ELF-1 (cell line): Measurements from ENCODE around the gene PTPRCAP.
"Not testable (repeated sequence)": the region's sequence is repeated elsewhere in the genome, so short reads cannot be mapped to it uniquely, and the experiment has no call there.

Experiments
- DNase-seq: peaks from one replicate; pipeline ENCODE4 v3.0.0-alpha.2; 2016; ENCODE audit warnings: low read depth, low spot score

The PTPRCAP gene

DNA sequence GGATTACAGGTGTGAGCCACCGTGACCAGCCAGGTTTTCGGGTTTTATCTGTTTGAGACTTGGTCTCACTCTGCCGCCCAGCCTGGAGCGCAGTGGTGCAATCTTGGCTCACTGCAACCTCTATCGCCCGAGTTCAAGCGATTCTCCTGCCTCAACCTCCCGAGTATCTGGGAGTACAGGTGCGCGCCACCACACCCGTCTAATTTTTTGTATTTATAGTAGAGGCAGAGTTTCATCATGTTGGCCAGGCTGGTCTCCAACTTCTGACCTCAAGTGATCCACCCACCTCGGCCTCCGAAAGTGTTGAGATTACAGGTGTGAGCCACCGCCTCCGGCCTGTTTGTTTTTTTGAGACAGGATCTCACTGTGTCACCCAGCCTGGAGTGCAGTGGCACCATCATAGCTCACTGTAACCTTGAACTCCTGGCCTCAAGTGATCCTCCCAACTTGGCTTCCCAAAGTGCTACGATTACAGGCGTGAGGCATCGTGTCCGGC lies 10.1 kb downstream of the PTPRCAP start:
- DNase-seq: not testable (repeated sequence)

GRCh38 chr11:67423891-67424613 lies 13.4 kb downstream of the PTPRCAP start:
- DNase-seq: no peak

DNA sequence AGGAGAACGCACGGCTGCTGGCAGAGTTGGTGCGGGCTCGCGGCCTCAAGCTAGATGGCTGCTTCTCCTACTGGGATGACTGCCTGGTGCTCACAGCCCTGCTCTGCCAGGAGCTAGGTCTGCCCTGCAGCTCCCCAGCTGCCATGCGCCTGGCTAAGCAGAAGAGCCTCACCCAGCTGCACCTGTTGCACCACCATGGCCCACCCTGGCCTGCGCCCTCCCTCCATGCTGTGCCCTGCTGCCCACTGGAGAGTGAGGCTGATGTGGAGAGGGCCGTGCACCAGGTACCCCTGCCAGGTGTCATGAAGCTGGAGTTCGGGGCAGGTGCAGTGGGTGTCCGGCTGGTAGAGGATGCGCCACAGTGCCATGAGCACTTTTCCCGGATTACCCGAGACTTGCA lies 14.0 kb downstream of the PTPRCAP start:
- no peak for DNase-seq

GRCh38 chr11:67422891-67423290 lies 14.6 kb downstream of the PTPRCAP start:
- DNase-seq: no peak

DNA sequence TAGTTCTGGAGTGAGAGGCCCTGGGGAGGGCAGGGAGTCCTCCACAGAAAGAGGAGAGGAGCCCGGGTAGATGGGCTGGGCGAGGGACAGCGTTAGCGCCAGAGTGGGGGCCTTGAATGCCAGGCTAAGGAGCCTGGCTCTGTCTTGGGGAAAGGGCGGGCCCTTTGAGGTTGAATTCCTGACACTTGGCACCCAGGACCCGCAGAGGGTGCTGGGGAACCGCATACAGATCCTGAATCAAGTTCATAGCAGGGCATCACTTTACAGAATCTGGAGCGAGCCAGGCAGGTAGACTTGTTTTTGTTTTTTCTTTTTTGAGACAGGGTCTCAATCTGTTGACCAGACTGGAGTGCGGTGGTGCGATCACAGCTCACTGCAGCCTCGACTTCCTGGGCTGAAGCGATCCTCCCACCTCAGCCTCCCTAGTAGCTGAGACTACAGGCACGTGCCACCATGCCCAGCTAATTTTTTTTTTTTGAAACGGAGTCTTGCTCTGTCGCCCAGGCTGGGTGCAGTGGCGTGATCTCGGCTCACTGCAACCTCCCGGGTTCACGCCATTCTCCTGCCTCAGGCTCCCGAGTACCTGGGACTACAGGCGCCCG lies 16.0 kb downstream of the PTPRCAP start:
- no peak for DNase-seq

GRCh38 chr11:67420646-67421429 lies 16.6 kb downstream of the PTPRCAP start:
- DNase-seq: peak; percentile 94

DNA sequence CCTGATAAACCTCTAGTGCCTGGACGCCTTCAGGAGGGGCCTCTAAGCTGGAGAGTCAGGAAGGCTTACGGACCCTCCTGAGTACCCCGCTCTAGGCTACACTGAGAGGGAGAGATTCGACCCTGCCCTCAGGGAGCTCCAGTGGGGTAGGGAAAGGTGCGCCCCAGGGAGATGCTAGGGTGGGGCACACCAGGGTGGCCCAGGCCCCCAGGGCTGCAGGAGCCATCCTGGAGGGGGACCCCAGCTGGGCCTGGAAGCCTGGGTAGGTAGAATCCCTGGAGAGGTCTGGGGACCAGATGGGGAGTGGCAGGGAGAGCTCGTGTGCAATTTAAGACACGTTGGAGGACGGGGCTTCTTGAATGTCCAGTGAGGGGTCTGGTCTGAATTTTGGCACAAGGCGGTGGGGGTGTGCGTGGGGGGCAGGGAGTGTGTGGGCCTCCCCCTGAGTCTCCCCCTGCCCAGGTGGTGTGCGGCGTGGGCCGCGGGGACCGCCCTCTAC lies 17.3 kb downstream of the PTPRCAP start:
- DNase-seq: no peak

- DNase-seq: no peak
Measured at GRCh38 chr11:67419325-67420049, 18.0 kb downstream of the PTPRCAP start.

DNA sequence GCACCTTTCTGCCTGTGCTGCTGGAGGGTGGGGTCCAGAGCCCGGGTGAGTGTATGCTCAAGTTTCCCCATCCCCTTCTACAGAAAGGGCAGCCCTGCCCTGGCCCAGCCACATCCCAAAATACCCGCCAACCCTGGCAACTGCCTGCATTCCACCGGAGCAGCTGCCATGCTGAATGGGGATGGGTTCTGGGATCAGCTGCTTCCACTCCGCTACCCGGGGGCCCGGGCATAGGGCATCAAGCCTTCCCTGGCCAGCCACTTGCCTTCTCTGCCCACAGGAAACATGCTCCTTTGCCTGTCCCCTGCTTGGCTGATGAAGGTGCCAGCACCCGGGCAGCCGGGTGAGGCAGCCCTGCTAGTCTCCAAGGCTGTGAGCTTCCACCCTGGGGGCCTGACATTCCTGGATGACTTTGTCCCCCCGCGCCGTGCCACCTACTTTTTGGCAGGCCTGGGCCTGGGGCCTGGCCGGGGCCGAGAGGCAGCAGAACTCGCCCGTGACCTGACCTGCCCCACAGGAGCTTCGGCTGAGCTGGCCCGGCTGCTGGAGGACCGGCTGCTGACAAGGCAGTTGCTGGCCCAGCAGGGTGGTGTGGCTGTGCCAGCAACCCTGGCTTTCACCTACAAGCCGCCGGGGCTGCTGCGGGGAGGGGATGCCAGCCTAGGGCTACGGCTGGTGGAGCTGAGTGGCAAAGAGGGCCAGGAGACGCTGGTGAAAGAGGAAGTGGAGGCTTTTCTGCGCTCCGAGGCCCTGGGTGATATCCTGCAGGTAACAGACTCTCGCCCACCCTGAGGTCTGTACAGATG lies 18.8 kb downstream of the PTPRCAP start:
- no peak for DNase-seq

- DNase-seq: no peak
Measured at GRCh38 chr11:67417425-67417824, 20.1 kb downstream of the PTPRCAP start.

DNA sequence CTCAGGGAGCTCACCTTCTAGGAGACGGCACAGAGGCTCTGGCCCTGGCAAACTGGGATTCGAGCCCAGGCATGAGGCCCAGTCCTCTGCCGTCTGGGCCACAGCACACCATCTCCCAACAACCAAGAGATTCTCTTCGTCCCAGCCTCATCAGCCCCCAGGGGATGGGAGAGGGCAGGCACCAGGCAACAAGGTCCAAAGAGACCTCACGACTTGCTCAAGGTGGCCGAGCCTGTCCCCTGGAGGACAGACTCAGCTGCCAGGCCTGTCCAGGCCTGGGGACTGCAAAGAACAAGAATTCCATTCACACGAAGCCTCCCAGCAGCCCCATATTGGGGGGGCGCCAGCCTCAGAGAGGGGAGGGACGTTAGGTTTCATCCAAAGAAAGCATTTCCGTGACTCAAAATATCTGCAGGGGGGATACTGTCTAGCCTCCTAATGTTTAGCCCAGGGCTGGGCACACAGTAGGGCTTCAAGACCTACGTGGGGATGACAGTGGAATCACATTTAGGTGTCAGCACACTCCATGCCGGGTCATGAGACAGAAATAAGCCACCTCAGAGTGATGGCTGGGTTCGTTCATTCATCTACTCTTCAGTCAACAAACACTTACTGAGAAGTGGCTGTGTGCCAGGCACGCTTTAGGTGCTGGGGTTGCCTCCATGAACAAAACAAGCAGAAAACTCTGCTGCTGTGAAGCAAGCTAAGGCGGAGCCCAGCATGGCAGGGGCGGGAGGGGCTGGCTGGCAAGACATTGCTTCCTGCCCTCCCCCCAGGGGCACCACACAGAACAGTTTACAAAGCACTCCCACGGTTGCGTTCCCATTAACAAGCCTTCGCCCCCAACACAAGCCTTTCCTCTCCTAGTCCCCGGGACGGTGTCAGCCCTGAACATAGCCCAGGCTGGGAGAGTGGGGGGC lies 20.8 kb downstream of the PTPRCAP start:
- DNase-seq: no peak

- DNase-seq: no peak
Measured at GRCh38 chr11:67415501-67416304, 21.8 kb downstream of the PTPRCAP start, which contains the start of gene CARNS1. Gene CARNS1 (plus strand): TSS chr11:67415678. CDS start chr11:67416200, 522 bp downstream.

DNA sequence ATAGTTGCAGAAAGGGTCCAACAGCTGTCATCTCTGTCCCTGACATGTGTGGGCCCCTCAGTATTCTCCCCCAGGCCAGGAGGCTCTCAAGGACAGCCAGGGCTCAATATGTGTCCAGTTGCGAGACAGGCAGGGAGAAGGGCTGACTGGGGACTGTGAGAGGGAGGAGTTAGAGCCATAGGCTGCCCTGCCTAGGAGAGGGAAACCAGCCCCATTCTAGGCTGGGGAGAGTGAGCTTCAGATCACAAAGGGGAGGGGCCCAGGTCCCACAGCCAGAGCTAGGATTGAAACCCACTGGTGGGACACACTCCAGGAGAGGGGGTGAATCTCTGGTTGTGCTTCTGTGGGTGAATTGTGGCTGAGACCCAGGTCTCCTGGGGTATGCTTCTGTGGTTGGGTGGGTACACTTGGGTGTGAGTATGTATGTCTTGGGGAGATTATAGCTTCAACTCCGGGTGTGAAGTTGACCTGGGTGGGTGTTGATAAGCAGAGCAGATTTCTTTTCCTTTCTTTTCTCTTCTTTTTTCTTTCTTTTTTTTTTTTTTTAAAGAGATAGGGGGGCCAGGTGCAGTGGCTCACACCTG lies 24.1 kb downstream of the PTPRCAP start:
- DNase-seq: no peak

- no peak for DNase-seq
Measured at GRCh38 chr11:67412495-67413179, 24.8 kb downstream of the PTPRCAP start.

DNA sequence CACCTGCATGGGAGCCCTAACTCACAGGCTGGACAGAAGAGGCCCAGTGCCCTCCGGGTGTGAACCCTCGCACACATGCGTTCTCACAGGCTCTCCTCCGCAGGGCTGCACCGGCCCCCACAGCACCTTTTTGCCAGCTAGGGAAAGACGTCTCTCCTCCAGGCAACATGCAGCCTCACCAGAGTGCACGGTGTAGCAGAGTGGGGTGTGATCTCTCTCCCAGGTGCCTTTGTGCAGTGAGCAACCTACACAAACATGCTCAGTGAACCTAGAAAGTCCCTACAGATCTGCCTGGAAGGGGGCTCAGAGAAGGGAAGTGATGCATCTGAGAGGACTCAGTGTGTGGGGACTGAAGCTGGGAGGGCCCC lies 25.7 kb downstream of the PTPRCAP start:
- DNase-seq: no peak

- no peak for DNase-seq
Measured at GRCh38 chr11:67410984-67411784, 26.3 kb downstream of the PTPRCAP start.

- no peak for DNase-seq
Measured at GRCh38 chr11:67410369-67410831, 27.1 kb downstream of the PTPRCAP start.
